IPS-15b (cell line): Measurements from ENCODE around the gene IPPK.
A peak's percentile ranks its signal among the peaks of the same experiment; 100 is the strongest.

Experiments
- H3K27me3 ChIP-seq: one replicate; pipeline ENCODE4 v1.6.1; 2013; ENCODE audit warnings: low read length; ENCODE audit not compliant: control insufficient read depth, insufficient read depth
- H3K36me3 ChIP-seq: one replicate; pipeline ENCODE4 v1.6.1; 2013; ENCODE audit warnings: low read length; ENCODE audit not compliant: control insufficient read depth, insufficient read depth
- H3K4me1 ChIP-seq: one replicate; pipeline ENCODE4 v1.6.1; 2013; ENCODE audit warnings: mild to moderate bottlenecking, low read length; ENCODE audit not compliant: control insufficient read depth, insufficient read depth
- H3K4me3 ChIP-seq: one replicate; pipeline ENCODE4 v1.5.1; 2013; ENCODE audit warnings: low read depth, low read length
- H3K9ac ChIP-seq: one replicate; pipeline ENCODE4 v1.6.1; 2013; ENCODE audit warnings: low read depth, mild to moderate bottlenecking, low read length
- H3K9me3 ChIP-seq: one replicate; pipeline ENCODE4 v1.6.1; 2013; ENCODE audit warnings: mild to moderate bottlenecking, low read length; ENCODE audit not compliant: control insufficient read depth, insufficient read depth

Gene IPPK

DNA sequence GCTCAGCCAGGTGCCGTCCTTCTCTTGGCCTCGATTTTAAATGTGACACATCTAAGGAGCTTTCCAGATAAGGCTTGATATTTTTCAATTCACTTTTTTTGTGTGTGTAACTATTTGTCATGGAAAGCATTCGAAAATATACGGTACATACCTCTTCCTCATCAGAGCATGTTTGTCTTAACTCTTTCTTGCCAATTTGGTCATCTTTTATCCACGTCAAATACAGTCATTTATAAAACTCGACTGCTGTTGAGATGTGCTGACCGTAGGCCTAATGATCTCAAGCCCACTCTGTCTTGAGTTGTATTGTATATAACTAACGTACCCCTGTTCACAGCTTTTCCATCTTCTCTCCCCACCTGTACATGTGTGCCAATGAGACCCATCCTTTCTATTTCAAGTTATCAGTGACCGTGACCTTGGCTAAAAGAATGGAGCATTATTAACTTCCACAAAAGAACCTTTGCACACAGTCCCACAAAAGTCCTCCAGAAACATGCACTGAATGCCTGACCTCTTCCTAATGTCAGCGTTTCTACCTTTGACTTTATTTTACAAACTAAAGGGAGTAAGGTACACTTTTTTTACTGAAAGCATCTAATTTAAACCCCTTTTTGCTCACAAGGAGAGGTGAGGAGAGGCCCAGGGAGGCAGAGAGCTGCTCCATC lies 61.6 kb downstream of the IPPK start:
- H3K27me3 ChIP-seq: no peaks in the 10 kb centered on the region
- H3K9me3 ChIP-seq: no peaks in the 10 kb centered on the region
- H3K36me3 ChIP-seq: peaks cover 12% of the 10 kb centered on the region
- no peak overlapping the region for H3K4me3 ChIP-seq
- H3K4me1 ChIP-seq: no peaks in the 10 kb centered on the region
- H3K9ac ChIP-seq: no peak overlapping the region

GRCh38 chr9:92607773-92608172 lies 62.2 kb downstream of the IPPK start:
- H3K4me1 ChIP-seq: no peaks in the 10 kb centered on the region
- H3K27me3 ChIP-seq: no peaks in the 10 kb centered on the region
- no peak overlapping the region for H3K9ac ChIP-seq
- peaks cover 7% of the 10 kb centered on the region for H3K36me3 ChIP-seq
- no peaks in the 10 kb centered on the region for H3K9me3 ChIP-seq
- H3K4me3 ChIP-seq: no peak overlapping the region

- Histone ChIP-seq H3K9me3 (no peaks in the 10 kb centered on the region), H3K4me3 (no peak overlapping the region), H3K36me3 (peaks cover 9% of the 10 kb centered on the region), H3K4me1 (no peaks in the 10 kb centered on the region), H3K27me3 (no peaks in the 10 kb centered on the region), H3K9ac (no peak overlapping the region)
Observed at GRCh38 chr9:92607088-92607487, 62.8 kb downstream of the IPPK start.

- Histone ChIP-seq H3K36me3 (peaks cover 2% of the 10 kb centered on the region), H3K9me3 (no peaks in the 10 kb centered on the region), H3K27me3 (no peaks in the 10 kb centered on the region), H3K9ac (no peak overlapping the region), H3K4me1 (no peaks in the 10 kb centered on the region), H3K4me3 (no peak overlapping the region)
Observed at GRCh38 chr9:92605224-92605623, 64.7 kb downstream of the IPPK start.

DNA sequence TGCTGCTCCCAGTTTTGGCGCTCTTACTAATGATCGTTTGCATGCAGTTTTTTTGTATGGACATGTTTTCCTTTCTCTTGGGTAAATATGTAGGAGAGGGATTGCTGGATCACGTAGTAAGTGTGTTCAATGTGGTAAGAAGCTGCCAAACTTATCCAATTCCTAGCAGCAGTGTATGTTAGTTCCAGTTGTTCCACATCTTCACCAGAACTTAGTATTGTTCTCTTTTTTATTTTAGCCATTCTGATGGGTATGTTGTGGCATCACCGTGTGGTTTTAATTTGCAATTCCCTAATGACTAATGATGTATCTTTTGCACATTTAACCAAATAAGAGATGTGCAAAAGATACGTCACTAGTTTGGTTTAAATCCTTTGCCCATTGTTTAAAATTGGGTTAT lies 65.9 kb downstream of the IPPK start:
- H3K27me3 ChIP-seq: no peaks in the 10 kb centered on the region
- H3K9ac ChIP-seq: no peak overlapping the region
- H3K36me3 ChIP-seq: peaks cover 2% of the 10 kb centered on the region
- no peaks in the 10 kb centered on the region for H3K9me3 ChIP-seq
- H3K4me1 ChIP-seq: no peaks in the 10 kb centered on the region
- no peak overlapping the region for H3K4me3 ChIP-seq

- H3K4me3 ChIP-seq: no peak overlapping the region
- H3K9me3 ChIP-seq: no peaks in the 10 kb centered on the region
- H3K9ac ChIP-seq: no peak overlapping the region
- H3K4me1 ChIP-seq: no peaks in the 10 kb centered on the region
- no peaks in the 10 kb centered on the region for H3K27me3 ChIP-seq
- peaks cover 2% of the 10 kb centered on the region for H3K36me3 ChIP-seq
Observed at GRCh38 chr9:92603100-92603499, 66.8 kb downstream of the IPPK start.

DNA sequence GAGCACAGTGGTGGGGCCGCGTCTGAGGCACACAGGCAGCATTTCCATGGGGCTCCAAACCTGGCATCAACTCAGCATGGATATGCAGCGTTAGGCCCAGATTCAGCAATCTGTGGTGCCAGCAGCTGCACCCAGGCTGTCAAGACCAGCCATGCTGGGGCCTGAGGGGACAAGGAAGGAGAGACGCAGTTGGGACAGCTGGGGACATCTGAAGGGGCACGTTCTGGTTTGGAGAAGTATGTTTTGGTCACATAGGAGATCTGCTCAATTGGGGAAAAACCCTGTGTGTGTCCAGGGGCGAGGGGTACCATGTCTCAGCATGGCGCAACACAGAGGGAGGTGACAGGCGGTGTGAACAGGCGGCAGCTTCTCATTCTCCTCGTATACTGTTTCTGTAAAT lies 67.5 kb downstream of the IPPK start:
- Histone ChIP-seq H3K9ac (no peak overlapping the region), H3K4me1 (no peaks in the 10 kb centered on the region), H3K27me3 (no peaks in the 10 kb centered on the region), H3K36me3 (peaks cover 2% of the 10 kb centered on the region), H3K9me3 (no peaks in the 10 kb centered on the region), H3K4me3 (no peak overlapping the region)

GRCh38 chr9:92601451-92601850 lies 68.5 kb downstream of the IPPK start:
- H3K9me3 ChIP-seq: no peaks in the 10 kb centered on the region
- H3K4me1 ChIP-seq: no peaks in the 10 kb centered on the region
- no peak overlapping the region for H3K4me3 ChIP-seq
- H3K36me3 ChIP-seq: peaks cover 2% of the 10 kb centered on the region
- H3K9ac ChIP-seq: no peak overlapping the region
- no peaks in the 10 kb centered on the region for H3K27me3 ChIP-seq

GRCh38 chr9:92600462-92601261 lies 69.3 kb downstream of the IPPK start:
- Histone ChIP-seq H3K9me3 (no peaks in the 10 kb centered on the region), H3K4me3 (no peak overlapping the region), H3K27me3 (no peaks in the 10 kb centered on the region), H3K36me3 (peaks cover 2% of the 10 kb centered on the region), H3K9ac (no peak overlapping the region), H3K4me1 (no peaks in the 10 kb centered on the region)

DNA sequence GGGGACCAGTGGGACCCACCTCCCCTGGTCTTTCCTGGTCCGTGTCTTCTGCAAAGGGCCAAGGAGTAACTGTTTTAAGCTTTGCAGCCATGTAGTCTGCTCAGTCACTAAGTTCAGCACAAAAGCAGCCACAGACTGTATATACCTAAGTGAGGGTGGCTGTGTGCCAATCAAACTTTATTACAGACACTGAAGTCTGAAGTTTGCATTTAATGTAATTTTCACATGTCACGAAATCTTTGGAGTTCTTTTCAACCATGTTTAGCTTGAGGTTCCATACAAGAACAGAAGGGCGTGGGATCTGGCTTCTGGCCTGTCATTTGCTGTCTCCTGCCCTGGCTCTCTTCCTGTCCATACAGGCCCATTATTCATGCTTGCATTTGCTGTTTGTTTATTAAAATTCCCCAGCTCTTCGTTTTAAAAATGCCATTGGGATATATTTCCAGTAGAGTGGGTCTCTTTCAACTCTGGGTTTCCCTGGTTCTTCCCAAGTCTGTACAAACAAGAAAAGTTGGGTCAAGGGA lies 69.9 kb downstream of the IPPK start:
- H3K27me3 ChIP-seq: no peaks in the 10 kb centered on the region
- peaks cover 2% of the 10 kb centered on the region for H3K36me3 ChIP-seq
- no peaks in the 10 kb centered on the region for H3K4me1 ChIP-seq
- H3K4me3 ChIP-seq: no peak overlapping the region
- peak overlapping the region; percentile 9 for H3K9ac ChIP-seq
- no peaks in the 10 kb centered on the region for H3K9me3 ChIP-seq

DNA sequence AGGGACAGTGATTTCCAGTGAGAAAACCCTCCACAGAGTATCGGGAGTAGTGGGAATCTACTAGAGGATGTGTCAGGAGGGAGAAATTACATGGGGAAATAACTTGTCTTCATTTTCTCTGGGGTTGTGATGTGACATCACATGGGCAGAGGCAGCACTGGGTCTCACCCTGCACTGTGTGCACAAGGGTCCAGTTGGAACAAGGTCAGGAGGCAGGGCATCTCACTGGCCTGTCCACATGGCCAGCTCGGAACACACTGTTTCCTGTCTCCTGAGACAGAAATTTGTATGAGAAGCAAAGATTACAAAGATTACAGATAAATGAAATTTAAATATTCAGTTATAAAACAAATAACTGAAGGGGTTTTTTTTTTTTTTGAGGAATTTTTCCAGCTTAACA lies 71.5 kb downstream of the IPPK start:
- H3K36me3 ChIP-seq: peaks cover 2% of the 10 kb centered on the region

GRCh38 chr9:92595930-92596329 lies 74.0 kb downstream of the IPPK start:
- Histone ChIP-seq H3K4me1 (no peaks in the 10 kb centered on the region), H3K27me3 (no peaks in the 10 kb centered on the region), H3K9me3 (no peaks in the 10 kb centered on the region), H3K9ac (no peak overlapping the region), H3K4me3 (no peak overlapping the region), H3K36me3 (no peaks in the 10 kb centered on the region)

More for the DNA sequence above, 71.5 kb downstream of the IPPK start:
- no peaks in the 10 kb centered on the region for H3K27me3 ChIP-seq
- H3K9ac ChIP-seq: peak overlapping the region; percentile 24
- H3K9me3 ChIP-seq: no peaks in the 10 kb centered on the region
- no peak overlapping the region for H3K4me3 ChIP-seq
- no peaks in the 10 kb centered on the region for H3K4me1 ChIP-seq
